SH-SY5Y (cell line): Measurements from ENCODE around the gene TMEM200C.

Experiments
- GATA2 ChIP-seq: IDR thresholded peaks from 2 replicates; pipeline ENCODE4 v1.6.1; 2011; ENCODE audit warnings: mild to moderate bottlenecking, low read depth, low read length
- GATA3 ChIP-seq: IDR thresholded peaks from 2 replicates; pipeline ENCODE4 v1.6.1; 2011; ENCODE audit warnings: low read depth, mild to moderate bottlenecking, low read length, moderate library complexity

DNA sequence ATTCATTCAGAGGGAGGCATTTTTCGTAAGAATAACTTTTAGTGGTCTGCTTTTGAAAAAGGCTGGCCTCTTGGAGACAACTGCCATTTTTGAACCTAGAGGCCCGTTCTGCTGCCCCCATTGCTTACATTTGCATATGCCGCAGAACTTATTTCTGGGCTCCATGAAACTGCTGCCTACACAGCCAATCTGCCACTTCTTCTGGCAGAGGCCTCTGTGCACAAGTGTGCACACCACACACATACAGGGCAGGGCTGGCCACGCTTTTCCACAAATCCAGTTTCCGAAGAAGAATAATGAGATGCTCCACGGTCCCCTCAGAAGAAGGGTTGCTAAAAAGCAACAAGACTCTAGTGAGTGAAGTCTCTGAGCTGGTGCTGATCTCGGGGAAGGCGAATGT lies 56.2 kb downstream of the TMEM200C start:
- TF ChIP-seq GATA2 (no peak), GATA3 (no peak)
